ENCODE measurements around the gene TMEM218.
A peak's percentile ranks its signal among the peaks of the same experiment; 100 is the strongest.
"Not testable (repeated sequence)": the region's sequence is repeated elsewhere in the genome, so short reads cannot be mapped to it uniquely, and the experiment has no call there.

TMEM218 gene

DNA sequence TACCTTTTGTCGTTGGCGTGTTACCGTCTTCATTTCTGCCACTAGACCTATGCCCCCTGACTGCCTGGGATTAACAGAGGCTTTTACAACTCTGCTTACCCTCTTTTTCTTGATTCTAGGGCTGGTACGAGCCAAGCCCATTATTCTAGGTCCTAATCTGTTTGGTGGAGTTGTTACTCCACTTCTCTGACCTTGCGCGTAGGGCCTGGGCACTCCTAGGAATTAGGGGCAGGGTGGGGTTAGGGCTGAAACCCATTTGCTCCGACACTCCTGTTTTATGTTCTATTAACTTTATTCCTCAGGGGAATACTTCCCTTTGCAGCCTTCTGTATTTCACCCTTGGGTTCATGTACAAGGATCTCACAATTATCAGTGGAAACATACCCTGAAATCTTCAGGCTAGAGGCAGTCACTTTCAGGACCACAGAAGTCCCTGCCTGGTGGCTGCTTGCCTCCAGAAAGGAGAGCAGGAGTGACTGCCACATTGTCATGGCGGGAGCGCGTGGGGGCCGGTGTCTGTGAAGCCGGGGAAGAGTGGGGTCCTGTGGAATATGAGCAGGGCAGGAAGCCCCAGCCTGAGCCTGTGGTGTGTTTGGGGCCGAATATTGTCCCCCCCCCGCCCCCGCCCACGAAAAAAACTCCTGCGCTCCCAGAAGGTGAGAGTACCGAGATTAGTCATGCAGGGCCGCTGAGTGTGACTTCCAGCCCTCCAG is 49.1 kb downstream of the TMEM218 start:
- DNase-seq (ENCODE audit: insufficient read length, low spot score) (no peak), FAIRE-seq (no peak)

DNA sequence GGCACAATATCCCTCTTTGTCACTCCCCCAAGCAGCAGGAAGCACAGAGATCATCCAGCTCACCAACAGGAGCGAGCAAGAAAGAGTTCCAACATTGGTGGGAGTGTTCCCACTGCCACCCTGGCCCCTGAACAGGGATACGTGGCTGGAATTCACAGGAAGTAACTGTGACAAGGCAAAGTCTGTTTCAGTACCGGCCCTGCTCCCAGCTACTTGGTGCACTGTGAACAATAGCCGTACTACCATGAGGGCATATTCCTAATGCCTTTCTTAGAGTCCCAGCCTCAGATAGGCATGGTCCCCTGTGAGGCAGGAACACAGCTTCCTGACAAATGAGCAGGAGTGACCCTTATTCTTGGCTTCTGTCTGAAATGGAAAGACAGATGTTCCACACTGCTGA is 50.1 kb downstream of the TMEM218 start:
- no peak for DNase-seq (ENCODE audit: insufficient read length, low spot score)
- FAIRE-seq, result no peak

DNA sequence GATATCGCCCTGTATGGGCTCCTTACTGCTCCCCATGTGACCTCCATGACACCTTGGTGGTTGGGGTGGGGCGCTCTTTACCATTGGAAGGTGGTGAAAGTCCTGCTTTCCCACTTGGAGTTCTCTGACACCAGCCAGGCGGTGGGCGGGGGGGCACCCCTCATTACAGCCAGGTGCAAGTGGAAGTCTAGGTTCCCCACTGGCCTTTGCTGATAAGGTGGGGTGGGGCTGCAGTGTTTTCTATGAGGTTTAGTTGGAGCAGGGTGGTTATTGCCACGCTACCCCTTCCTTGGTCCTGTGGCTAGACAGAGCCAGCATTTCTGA is 53.8 kb downstream of the TMEM218 start:
- DNase-seq (ENCODE audit: insufficient read length, low spot score) (no peak), FAIRE-seq (no peak)

DNA sequence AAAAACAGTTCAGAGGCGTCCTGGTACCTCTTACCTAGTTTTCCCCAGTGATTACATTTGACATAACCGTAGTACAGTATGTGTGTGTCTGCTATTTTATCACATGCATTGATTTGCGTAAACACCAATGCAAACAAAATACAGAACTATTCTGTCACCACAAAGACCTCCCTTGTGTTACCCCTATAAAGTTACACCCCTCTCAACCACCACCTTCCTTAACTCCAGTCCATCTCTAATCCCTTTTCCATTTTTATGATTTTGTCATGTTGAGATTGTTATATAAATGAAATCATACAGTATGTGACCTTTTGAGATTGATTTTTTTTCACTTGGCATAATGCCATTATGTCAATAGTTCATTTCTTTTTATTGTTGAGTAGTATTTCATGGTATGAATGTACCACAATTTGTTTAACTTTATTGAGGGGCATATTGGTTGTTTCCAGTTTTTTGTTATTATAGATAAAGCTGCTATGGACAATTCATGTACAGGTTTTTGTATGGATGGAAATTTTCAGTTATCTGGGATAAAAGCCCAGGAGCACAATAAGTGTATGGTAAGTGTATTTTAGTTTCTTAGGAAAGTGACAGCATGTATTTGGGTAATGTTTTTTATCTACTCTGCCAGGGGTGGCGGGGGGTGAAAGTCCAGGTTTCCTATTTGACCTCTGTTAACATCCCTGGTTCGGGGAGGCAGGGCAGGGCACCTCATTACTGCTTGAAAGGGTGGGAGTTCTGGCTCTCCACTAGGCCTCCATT is 54.3 kb downstream of the TMEM218 start:
- peak; percentile 26 for FAIRE-seq
- DNase-seq (ENCODE audit: insufficient read length, low spot score), result no peak

DNA sequence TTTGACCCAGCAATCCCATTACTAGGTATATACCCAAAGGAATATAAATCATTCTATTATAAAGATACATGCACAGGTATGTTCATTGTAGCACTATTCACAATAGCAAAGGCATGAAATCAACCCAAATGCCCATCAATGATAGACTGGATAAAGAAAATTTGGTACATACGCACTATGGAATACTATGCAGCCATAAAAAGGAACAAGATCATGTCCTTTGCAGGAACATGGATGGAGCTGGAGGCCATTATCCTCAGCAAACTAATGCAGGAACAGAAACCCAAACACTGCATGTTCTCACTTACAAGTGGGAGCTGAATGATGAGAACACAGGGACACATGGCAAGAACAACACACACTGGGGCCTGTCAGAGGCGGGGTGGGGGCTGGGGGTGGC is 55.3 kb downstream of the TMEM218 start:
- not testable (repeated sequence) for FAIRE-seq; DNase-seq (ENCODE audit: insufficient read length, low spot score)

DNA sequence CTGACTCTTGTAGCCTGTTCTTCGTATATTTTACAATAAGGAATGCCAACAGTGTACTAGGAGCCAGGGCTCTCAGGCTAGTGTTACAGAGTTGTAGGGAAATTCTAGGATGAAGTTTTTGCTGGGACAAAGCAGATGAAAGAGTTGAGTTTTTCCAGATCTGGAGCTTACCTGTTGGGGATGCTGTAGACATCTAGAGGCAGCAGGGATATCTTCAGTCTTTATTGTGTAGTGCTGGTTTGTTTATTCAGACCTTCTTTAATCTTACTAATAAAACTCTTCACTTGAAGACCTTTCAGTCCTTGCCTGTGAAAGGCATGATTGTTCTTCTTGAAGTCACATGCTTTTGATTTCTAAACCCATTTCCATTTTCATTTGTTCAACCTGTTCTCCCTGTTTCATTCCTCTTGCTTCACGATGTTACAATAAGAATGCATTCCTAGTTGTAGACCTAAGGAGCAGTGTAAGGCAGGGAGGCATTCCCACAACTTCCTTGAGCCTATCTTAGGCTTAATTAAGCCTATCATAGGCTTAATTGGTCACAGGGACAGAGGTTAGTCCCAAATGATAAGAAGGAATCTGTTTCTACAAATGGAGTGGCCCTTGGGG is 56.2 kb downstream of the TMEM218 start:
- FAIRE-seq, result no peak
- no peak for DNase-seq (ENCODE audit: insufficient read length, low spot score)

DNA sequence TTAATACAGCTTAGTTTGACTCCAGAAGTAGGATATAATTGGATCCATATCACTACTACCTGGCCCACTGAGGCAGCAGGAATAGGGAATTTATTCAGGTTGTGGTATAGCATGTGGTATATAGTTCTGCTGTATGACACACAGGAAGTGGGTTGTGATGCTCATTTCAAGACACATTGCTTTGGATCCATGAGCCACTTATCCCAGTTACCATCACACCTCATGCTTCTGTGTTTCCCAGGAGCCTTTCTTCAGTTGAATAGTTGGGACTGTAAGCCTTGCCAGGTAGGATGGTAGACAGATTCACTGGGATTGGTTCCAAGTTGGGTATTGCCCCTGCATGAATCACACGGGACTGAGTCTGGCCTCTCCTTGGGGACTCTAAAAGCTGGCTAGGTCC is 58.3 kb downstream of the TMEM218 start:
- DNase-seq (ENCODE audit: insufficient read length, low spot score), result no peak
- FAIRE-seq, result no peak

DNA sequence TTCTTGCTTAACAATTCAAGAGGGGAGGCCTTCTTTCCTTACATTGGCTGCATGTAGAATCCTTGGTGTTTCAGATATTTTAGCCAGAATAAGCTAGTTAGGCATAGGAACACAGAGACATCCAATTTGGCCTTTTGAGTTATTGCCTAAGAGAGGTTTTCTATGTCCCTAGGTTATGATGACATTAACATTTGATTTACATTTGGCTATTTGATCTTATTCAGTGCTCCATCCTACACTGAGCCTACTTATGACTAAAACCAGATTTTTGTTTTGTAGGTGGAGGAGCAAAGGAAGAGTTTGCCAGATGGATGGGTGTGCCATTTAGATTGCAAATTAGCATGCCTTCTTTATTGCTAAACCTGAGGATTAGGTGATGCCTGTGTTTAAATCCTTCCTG is 59.4 kb downstream of the TMEM218 start:
- FAIRE-seq, result no peak
- DNase-seq (ENCODE audit: insufficient read length, low spot score), result no peak

DNA sequence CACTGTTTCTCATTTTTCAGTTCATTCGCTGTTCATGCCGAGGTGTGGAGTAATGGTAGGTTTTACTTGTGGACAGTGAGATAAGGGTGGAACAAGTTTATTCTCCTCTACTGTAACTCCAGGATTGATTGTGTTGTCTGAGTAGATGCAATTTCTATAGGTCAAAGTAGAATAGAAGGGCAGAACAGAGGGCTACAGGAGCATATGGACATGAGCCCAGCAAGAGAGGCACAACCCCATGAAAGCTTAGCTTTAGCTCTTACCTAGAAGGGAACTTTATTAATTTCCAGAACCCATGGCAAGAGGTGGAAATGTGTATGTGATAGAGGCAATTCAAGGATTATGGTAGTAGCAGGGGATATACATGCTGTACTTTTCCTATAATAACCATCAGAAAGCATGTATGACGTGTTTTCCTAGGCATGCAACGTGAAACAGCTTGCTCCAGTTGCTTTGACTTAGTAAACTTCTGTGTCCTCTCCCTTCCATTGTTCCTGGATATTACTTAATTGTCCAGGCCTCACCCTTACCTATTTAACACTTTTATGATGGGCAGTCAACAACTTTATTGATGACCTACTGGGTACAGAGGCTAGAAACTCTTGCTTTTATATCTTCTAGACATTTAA is 62.1 kb downstream of the TMEM218 start:
- FAIRE-seq (no peak), DNase-seq (ENCODE audit: insufficient read length, low spot score) (no peak)
